Left cardiac atrium (tissue), 4 donors: ENCODE results near the gene UNC13A. TPM values are rescaled to one million over a fixed set of nuclear protein-coding genes. Genes with fewer than 3 reads are reported as not detected.

Experiments
- ATAC-seq, 2 donors: fragments of 200-7000 bp; cut with Tn5 transposase; one replicate each; pipeline ENCODE4 v1.9.1; 2020; ENCODE audit warnings: mild to moderate bottlenecking in 2 of 2, moderate library complexity in 2 of 2
- DNase-seq: peaks from one replicate; pipeline ENCODE4 v3.0.0-alpha.2; 2020
- intact Hi-C, 2 donors: fragments of 100-400 bp; cut with DNase I; formaldehyde crosslinking; loops; one replicate each; pipeline versions ENCODE4 v1.14.1 to v1.15.1; 2022 to 2023
- total RNA-seq, 2 donors: library from RNA; stranded (reverse); fragmentation: NEBNext Ultra II Directional; extraction: Animal tissue kit (Norgen Biotek cat#: 25700); gene quantifications; one replicate each; pipeline ENCODE4 v1.2.1, GENCODE V29; 2021
- donor health status: DM: no; HTN: yes; CAD: no.
- donor health status: DM: no; HTN: yes; CAD: no; lungs with severe emphysema.
- donor health status: DM: yes; HTN: yes; CAD: no.
- donor health status: Dilated cardiomyopathy.

Gene UNC13A
- total RNA-seq, 2 donors from 2014 or later: 0.03 to 0.16 TPM

DNA sequence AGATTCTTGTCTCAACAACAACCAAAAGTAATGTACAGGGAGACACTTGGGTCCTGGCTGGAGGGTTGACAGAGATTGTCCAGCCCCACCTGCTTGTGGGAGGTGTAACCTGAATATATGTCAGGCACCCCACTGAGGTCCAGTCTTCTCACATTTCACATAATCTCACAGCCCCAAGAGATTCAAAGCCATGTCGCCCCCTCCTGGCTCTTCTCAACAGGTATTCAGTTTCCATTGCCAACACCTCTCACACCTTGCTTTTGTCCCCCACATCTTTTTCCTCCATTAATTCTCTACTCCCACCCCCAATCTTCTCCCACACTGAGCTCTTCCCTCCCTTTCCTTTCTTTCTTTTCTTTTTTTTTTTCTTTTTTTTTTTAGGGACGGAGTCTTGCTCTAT lies 11.2 kb downstream of the UNC13A start:
- ATAC-seq (no peak), DNase-seq (no peak)
- intact Hi-C loops: no loop called here

DNA sequence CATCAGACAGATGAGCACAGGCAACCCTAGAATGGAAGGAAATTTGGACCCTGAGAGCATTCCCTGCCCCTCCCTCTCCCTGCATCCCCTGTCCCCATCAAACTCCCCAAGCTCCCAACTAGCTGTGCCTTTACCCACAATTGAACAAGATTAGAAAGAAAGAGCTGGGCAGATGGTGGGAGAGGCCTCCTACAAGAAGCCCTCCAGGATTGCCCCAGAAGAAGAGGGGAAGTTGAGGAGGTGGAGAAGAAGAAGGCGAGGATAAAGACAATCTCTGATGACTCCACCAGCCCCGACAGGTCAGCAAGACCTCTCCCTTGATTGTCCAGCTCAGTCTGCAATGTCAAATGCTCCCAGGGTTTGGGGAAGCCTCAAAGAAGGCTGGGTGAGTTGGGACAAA lies 11.9 kb downstream of the UNC13A start:
- ATAC-seq: no peak
- DNase-seq: no peak
- intact Hi-C loops: no loop called here

DNA sequence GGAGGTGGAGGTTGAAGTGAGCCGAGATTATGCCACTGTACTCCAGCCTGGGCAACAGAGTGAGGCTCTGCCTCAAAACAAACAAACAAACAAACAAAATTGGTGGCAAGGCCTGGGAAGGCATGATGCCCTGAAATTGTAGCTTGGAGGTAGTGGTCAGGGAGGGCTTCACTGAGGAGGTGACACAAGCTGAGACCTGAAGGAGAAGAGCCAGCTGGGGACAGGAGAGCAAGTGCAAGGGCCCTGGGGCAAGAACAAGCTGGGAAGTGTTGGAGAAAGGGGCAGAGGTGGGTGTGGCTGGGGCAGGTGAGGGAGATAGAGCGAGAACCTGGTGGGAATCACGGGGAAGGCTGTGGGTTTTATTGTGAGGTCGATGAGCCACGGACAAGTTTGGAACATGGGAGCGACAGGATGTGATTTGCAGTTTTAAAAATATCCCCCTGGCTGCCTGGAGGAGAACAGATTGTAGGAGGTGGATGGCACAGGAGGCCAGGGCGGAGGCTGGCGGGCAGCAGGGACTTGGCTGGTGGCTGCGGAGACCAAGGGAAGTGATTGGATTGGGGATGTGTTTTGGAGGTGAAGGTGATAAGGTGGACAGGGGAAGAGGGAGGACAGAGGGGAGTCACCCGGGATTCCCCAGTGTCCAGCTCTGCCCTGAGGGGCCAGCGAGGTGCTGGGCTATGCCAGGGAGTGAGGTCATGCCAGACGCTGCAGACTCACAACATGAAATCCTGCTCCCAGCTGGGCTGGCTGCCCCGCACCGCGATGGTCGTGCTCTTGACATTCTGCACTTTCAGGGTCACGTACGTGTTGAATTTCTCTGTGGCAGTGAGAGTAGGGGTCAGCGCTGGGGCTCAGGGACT lies 14.0 kb downstream of the UNC13A start:
- ATAC-seq (no peak), DNase-seq (no peak)
- intact Hi-C loops: no loop called here

DNA sequence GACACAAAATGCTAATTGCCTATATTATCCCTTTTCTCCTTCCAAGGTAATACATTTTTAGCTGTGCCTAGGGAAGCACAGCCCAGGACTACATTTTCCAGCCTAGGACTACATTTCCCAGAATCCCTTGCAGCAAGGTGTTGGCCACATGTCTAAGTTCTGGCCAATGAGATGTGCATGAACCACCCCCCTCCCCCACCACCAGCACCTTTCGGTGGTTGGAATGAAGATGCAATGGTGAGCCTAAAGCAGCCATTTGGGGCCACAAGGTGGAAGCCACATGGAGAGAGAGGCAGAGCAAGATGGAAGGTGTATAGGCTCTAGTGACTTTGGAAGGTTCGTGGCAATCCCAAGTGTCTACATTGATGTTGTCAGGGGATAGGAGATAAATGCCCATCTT lies 16.2 kb downstream of the UNC13A start:
- intact Hi-C loops: no loop called here
- no peak for ATAC-seq
- DNase-seq: no peak

DNA sequence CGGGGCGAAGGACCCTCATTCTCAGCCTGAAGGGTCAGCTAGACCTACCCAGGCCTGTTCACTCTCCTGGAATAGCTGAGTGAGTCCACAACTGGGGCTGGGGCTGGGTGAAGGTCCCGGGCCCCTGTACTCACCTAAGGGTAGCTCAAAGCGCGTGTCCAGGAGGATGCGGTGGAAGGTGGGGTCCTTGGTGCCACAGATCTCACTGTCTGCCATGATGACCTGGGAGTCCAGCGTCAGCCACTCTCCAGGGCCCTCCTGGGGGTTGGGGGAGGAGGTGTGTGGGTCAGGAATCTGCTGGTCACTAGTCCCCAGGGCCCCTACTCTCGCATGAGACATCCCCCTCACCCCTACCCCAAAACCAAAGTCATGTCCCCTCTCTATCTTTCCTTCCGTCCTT lies 18.7 kb downstream of the UNC13A start:
- DNase-seq: no peak
- intact Hi-C loops: no loop called here
- ATAC-seq: no peak

GRCh38 chr19:17665058-17665457 lies 23.1 kb downstream of the UNC13A start:
- intact Hi-C loops: no loop called here
- ATAC-seq: no peak
- no peak for DNase-seq

DNA sequence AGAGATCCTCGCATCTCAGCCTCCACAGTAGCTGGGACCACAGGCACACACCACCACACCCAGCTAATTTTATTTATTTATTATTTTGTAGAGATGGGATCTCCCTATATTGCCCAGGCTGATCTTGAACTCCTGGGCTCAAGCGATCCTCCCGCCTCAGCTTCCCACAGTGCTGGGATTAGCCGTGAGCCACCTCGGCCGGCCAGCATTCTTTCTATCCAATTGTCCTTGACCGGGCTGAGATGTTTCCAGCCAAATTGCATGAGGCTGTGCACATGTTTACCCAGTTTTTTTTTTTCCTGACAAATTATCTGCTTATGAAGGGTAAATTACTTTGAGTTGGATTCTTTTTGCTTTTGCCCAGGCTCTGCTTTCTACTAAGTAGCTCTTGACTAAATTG lies 28.2 kb downstream of the UNC13A start:
- no peak for DNase-seq

DNA sequence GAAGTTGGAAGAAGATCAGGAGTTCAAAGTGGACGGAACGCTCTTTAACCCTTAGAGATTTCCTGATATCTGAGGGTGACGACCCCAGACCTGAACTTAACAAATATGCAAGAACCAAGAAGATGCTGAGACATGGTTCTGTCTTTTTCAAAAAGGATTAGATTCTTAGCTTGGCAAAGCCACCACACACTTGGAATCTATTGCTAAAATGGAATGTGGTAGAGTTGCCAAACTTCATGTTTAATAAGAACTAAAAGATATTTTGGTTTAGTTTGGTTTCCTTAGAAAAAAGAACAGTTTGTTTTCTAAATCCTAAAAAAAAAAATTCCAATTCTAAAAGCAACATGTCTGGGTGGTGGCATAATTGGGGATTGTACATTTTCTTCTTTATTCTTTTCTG lies 29.5 kb downstream of the UNC13A start:
- ATAC-seq: peak in 1 of 2 donors; percentile 38

More for the DNA sequence above, 28.2 kb downstream of the UNC13A start:
- intact Hi-C loops: no loop called here
- ATAC-seq: no peak

DNA sequence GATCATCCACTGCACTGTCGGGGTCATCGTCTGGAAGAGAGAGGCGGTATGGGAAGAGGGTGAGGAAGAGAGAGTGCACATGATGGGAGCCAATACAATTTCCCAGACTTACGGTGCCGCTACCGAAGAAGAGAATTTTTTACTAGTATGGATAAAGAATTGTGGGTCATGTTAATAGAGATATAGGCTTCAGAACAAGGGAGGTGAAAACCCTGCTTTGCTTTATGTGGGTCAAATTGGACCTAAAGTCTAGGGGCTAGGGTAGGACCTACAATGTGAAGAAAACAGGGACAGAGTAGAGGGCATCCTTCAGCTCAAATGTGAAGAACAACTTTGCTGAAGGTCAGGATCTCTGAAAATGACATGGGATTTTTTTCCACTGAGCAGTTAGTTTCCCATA lies 29.9 kb downstream of the UNC13A start:
- ATAC-seq: no peak
- intact Hi-C loops: no loop called here

More for the DNA sequence above, 29.5 kb downstream of the UNC13A start:
- DNase-seq: no peak
- intact Hi-C loops: no loop called here

GRCh38 chr19:17656970-17657369 lies 31.2 kb downstream of the UNC13A start:
- DNase-seq: peak; percentile 5
- intact Hi-C loops: no loop called here
- ATAC-seq: no peak

More for the DNA sequence above, 29.9 kb downstream of the UNC13A start:
- DNase-seq: no peak

GRCh38 chr19:17655751-17656472 lies 32.2 kb downstream of the UNC13A start:
- DNase-seq (peak; percentile 16), ATAC-seq (no peak)
- intact Hi-C loops: no loop called here

GRCh38 chr19:17654993-17655392 lies 33.2 kb downstream of the UNC13A start:
- intact Hi-C loops: no loop called here
- peak; percentile 12 for DNase-seq
- no peak for ATAC-seq

- ATAC-seq: no peak
- intact Hi-C loops: no loop called here
- no peak for DNase-seq
These were observed 35.5 kb downstream of the UNC13A start for GRCh38 chr19:17652627-17653026.

DNA sequence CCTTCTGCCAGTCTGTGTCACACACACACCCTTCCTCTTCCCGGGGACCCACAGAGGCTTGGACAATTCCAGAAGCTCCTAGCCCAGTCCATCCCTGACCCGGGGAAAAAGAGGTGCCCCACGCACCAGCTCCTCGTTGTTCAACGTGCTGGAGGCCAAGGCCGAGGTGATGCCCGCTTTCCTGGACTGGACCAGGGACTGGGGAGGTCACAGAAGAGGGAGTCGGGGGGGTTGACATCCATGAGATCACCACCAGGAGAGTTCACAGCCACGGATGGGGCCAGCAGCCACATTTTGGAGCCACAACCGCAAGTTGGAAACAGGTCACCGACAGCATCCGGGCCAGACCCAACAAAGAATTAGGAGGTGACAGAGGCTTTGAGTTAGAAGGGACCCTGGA lies 39.4 kb downstream of the UNC13A start:
- intact Hi-C loops: no loop called here
- DNase-seq: no peak
- ATAC-seq: no peak

GRCh38 chr19:17648097-17648660 lies 40.0 kb downstream of the UNC13A start:
- no peak for ATAC-seq
- no peak for DNase-seq
- intact Hi-C loops: no loop called here

DNA sequence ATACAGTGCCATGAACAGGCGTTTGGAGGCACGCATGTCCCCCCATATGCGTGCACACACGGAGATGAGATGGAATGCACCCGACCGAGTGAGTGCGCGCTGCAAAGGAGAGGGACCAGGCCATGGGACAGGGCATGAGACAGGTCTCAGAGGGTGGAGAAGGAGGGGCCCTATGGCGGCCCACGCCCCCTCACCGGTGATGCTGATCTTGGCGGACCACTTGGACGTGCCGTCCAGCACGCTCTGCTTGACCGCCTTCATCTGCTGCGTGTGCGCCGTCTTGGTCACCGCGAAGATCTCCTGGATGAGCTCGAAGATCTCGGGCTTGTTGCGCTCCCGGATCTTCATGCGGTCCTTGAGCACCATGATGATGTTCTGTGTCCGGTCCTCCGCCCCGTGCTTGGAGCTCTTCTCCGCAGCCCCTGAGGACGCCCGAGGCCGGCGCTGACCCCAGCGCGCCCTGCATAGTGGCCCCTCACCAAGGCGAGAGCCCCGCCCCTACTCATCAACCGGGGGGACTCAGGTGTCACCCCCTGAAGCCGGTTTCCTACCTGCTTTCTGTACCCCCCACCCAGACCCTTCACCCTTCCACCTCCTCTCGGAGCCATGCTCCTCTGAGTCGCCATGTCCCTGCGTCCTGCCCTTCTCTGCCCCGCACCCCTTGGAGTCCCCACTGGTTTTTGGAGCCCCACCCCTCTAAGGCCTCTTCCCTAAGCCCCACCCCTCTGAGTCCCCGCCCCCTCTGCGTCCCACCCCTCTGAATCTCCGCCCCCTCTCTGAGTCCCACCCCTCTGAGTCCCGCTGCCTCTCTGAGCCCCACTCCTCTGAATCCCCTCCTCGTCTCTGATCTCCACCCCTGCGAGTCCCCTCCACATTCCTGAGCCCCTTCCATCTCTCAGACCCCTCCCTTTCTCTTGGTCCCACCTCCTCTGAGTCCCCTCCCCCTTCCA lies 40.8 kb downstream of the UNC13A start:
- ATAC-seq (no peak), DNase-seq (no peak)
- intact Hi-C loops: no loop called here

- ATAC-seq (no peak), DNase-seq (no peak)
- intact Hi-C loops: no loop called here
These were observed 41.7 kb downstream of the UNC13A start for GRCh38 chr19:17646441-17646840.

DNA sequence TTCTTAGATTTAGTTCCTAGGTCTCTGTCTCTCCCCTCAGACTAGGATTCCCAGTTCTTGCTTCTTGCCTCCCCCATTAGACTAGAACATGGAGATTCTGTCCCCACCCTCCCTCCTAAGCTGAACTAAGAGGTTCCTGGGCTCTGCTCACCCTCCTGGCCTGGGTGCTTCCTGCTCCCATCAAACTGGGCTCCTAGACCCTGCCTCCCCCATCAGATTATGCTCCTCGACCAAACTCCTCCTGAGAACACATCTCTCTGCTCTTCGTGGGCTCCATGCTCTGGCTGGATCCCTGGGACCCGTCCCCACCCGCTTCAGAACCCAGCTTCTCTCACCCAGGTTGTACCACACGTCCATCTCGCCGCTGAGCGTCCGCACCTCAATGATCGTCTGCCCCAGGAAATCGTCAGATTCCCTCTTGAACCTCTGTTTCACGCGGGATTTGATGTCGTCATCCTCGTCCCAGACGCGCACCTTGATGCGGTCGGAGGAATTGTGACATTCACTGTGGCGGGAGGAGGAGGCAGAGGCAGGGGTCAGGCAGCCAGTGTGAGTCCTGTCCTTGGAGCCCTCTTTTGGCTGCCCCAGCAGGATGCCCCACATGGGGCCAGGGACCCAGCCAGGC lies 42.7 kb downstream of the UNC13A start:
- DNase-seq (no peak), ATAC-seq (no peak)
- intact Hi-C loops: no loop called here

DNA sequence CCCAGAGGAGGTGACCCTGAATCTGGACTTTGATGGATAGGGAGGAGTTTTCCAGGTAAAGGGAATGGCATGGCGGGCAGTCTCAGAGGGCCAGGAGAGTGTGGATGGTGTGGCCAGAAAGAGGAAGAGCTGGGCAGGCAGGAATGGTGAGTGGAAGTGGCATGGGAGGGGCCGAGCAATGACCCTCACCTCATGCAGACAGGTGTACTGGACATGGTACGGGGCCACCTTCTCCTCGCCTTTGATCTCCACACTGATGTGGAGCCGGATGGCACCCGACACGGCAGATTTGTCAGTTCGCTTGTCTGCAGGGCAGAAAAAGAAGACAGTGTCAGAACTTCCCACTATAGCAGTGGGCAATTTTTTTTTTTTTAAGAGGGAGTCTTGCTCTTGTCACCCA lies 45.5 kb downstream of the UNC13A start:
- DNase-seq (no peak), ATAC-seq (no peak)
- intact Hi-C loops: no loop called here
